Right atrium auricular region (tissue), 2 donors: ENCODE results near the gene TBL1XR1. TPM values are rescaled to one million over a fixed set of nuclear protein-coding genes. Genes with fewer than 3 reads are reported as not detected.

ENCODE experiments used
- DNase-seq: peaks from one replicate; pipeline ENCODE4 v3.0.0-alpha.2; 2019; ENCODE audit warnings: low spot score
- H3K27ac ChIP-seq, 2 donors: fragments of 200-600 bp; sonication (generic); 1 replicate in 1 of 2; 2 replicates in 1 of 2; pipeline ENCODE4 v1.5.1; 2016 to 2019
- H3K27me3 ChIP-seq, 2 donors: fragments of 200-600 bp; sonication (generic); one replicate each; pipeline versions ENCODE4 v1.5.1 to v1.6.0; 2017 to 2019
- H3K36me3 ChIP-seq: fragments of 200-600 bp; sonication (generic); one replicate; pipeline ENCODE4 v1.5.1; 2016
- H3K4me1 ChIP-seq, 2 donors: fragments of 200-600 bp; sonication (generic); one replicate each; pipeline versions ENCODE4 v1.5.1 to v1.6.0; 2017 to 2019
- H3K4me3 ChIP-seq, 2 donors: fragments of 200-600 bp; sonication (generic); 1 replicate in 1 of 2; 2 replicates in 1 of 2; pipeline ENCODE4 v1.5.1; 2017 to 2019; ENCODE audit warnings: mild to moderate bottlenecking in 1 of 2, moderate library complexity in 1 of 2
- H3K9me3 ChIP-seq, 2 donors: fragments of 200-600 bp; sonication (generic); one replicate each; pipeline ENCODE4 v1.5.1; 2019
- total RNA-seq, 2 donors: library from RNA; depleted of rRNA; stranded (reverse); fragments of >200 nt; gene quantifications; one replicate each; pipeline ENCODE4 v1.1.0, GENCODE V29; 2016
- TF ChIP-seq, protein P1 (sequence below), 2 donors: fragments of 200-600 bp; sonication (generic); IDR thresholded peaks; one replicate each; pipeline ENCODE4 v1.5.1; 2019; ENCODE audit warnings: antibody characterized with exemption in 2 of 2

The TBL1XR1 gene
- total RNA-seq, 2 donors from 2014 or later, result 68.2 to 79.9 TPM

GRCh38 chr3:177181418-177181817, 15.9 kb downstream of the TBL1XR1 start:
- Histone ChIP-seq H3K36me3 (no peaks in the 10 kb centered on the region), H3K27me3 (no peaks in the 10 kb centered on the region), H3K27ac (peak overlapping the region in 1 of 2 donors; percentile 8), H3K4me3 (no peak overlapping the region), H3K9me3 (no peaks in the 10 kb centered on the region), H3K4me1 (peaks cover 0 to 63% of the 10 kb centered on the region in 2 donors)
- TF ChIP-seq, protein P1, sequence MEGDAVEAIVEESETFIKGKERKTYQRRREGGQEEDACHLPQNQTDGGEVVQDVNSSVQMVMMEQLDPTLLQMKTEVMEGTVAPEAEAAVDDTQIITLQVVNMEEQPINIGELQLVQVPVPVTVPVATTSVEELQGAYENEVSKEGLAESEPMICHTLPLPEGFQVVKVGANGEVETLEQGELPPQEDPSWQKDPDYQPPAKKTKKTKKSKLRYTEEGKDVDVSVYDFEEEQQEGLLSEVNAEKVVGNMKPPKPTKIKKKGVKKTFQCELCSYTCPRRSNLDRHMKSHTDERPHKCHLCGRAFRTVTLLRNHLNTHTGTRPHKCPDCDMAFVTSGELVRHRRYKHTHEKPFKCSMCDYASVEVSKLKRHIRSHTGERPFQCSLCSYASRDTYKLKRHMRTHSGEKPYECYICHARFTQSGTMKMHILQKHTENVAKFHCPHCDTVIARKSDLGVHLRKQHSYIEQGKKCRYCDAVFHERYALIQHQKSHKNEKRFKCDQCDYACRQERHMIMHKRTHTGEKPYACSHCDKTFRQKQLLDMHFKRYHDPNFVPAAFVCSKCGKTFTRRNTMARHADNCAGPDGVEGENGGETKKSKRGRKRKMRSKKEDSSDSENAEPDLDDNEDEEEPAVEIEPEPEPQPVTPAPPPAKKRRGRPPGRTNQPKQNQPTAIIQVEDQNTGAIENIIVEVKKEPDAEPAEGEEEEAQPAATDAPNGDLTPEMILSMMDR (IDR thresholded peaks at IDR 0.05), result no peak
- DNase-seq, result no peak

DNA sequence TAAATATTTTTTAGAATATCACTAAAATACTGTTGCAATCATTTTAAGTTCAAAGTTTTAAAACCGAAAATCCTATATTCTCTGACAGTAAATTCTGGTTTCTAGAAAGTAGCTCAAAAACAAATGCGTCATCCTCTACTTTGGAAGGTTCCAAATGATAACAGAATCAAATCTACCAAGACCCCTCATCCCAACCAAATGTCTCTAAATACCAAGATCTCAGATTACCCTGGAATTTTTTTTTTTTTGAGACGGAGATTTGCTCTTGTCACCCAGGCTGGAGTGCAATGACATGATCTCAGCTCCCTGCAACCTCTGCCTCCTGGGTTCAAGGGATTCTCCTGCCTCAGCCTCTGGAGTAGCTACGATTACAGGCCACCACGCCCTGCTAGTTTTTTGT, 16.8 kb downstream of the TBL1XR1 start:
- H3K4me1 ChIP-seq, result peaks cover 0 to 54% of the 10 kb centered on the region in 2 donors
- DNase-seq, result no peak
- TF ChIP-seq, protein P1 (IDR thresholded peaks at IDR 0.05), result no peak

GRCh38 chr3:177179281-177180067, 17.8 kb downstream of the TBL1XR1 start:
- peaks cover 0 to 54% of the 10 kb centered on the region in 2 donors for H3K4me1 ChIP-seq
- no peaks in the 10 kb centered on the region for H3K27me3 ChIP-seq

More for the DNA sequence above, 16.8 kb downstream of the TBL1XR1 start:
- no peaks in the 10 kb centered on the region for H3K9me3 ChIP-seq
- H3K27ac ChIP-seq, result no peak overlapping the region
- H3K36me3 ChIP-seq, result no peaks in the 10 kb centered on the region
- no peaks in the 10 kb centered on the region for H3K27me3 ChIP-seq
- H3K4me3 ChIP-seq, result no peak overlapping the region

DNA sequence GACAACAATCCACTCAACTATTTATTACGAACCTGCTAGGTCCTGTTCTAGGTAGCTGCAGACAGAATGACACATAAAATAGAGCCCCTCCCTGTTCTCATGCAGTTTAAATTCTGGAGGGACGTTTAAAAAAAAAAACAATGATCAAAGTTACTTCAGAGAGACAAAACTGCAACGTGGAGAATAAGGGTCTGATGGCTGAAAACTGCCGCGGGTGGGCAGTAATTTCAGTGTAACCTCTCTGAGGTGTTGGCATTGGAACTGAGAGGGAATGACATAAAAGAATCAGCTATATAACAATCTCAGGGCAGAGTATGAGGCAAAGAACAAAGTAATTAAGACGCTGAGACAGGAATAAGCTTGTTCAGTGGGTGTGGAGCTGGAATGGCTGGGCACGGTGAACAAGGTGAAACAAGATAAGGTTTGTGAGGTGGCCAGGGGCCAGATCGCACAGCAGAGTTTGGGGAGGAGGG, 19.5 kb downstream of the TBL1XR1 start:
- TF ChIP-seq, protein P1 (IDR thresholded peaks at IDR 0.05), result no peak
- no peak overlapping the region for H3K4me3 ChIP-seq
- H3K9me3 ChIP-seq, result no peaks in the 10 kb centered on the region
- peaks cover 0 to 40% of the 10 kb centered on the region in 2 donors for H3K4me1 ChIP-seq
- DNase-seq, result no peak
- no peak overlapping the region for H3K27ac ChIP-seq
- no peaks in the 10 kb centered on the region for H3K27me3 ChIP-seq
- no peaks in the 10 kb centered on the region for H3K36me3 ChIP-seq

More at GRCh38 chr3:177179281-177180067, 17.8 kb downstream of the TBL1XR1 start:
- H3K9me3 ChIP-seq, result no peaks in the 10 kb centered on the region
- DNase-seq, result no peak
- TF ChIP-seq, protein P1 (IDR thresholded peaks at IDR 0.05), result no peak
- no peaks in the 10 kb centered on the region for H3K36me3 ChIP-seq
- H3K4me3 ChIP-seq, result no peak overlapping the region
- no peak overlapping the region for H3K27ac ChIP-seq

- Histone ChIP-seq H3K36me3 (no peaks in the 10 kb centered on the region), H3K4me3 (no peak overlapping the region), H3K9me3 (no peaks in the 10 kb centered on the region), H3K27me3 (no peaks in the 10 kb centered on the region), H3K27ac (peak overlapping the region in 1 of 2 donors; percentile 1), H3K4me1 (peaks cover 0 to 36% of the 10 kb centered on the region in 2 donors)
- TF ChIP-seq, protein P1 (IDR thresholded peaks at IDR 0.05), result no peak
- no peak for DNase-seq
Observed at GRCh38 chr3:177174607-177175170, 22.6 kb downstream of the TBL1XR1 start.
